ENCODE results near the gene TWNK.
"Not testable (repeated sequence)": the region's sequence is repeated elsewhere in the genome, so short reads cannot be mapped to it uniquely, and the experiment has no call there.

TWNK gene

GRCh38 chr10:100975397-100975796, 11.9 kb upstream of the TWNK start:
- DNase-seq = not testable (repeated sequence)

GRCh38 chr10:100976906-100977305, 10.4 kb upstream of the TWNK start:
- no peak for DNase-seq

- DNase-seq = no peak
These were observed 9.9 kb upstream of the TWNK start for GRCh38 chr10:100977436-100977835.

- DNase-seq = no peak
These were observed 9.0 kb upstream of the TWNK start for GRCh38 chr10:100978121-100978900.

GRCh38 chr10:100978901-100979195, 8.5 kb upstream of the TWNK start:
- no peak for DNase-seq

- no peak for DNase-seq
These were observed 7.5 kb upstream of the TWNK start for GRCh38 chr10:100979791-100980272.

GRCh38 chr10:100980311-100980710, 7.0 kb upstream of the TWNK start:
- DNase-seq = no peak

- DNase-seq = no peak
These were observed 6.6 kb upstream of the TWNK start for GRCh38 chr10:100980711-100981110.

GRCh38 chr10:100981178-100981772, 6.1 kb upstream of the TWNK start:
- no peak for DNase-seq

- DNase-seq = no peak
These were observed 4.2 kb upstream of the TWNK start for GRCh38 chr10:100982916-100983830.

GRCh38 chr10:100983868-100984671, 3.3 kb upstream of the TWNK start:
- DNase-seq = no peak

- DNase-seq = no peak
These were observed 2.6 kb upstream of the TWNK start for GRCh38 chr10:100984672-100985177.

- no peak for DNase-seq
These were observed 2.0 kb upstream of the TWNK start for GRCh38 chr10:100985336-100985735.

GRCh38 chr10:100986623-100986951, 756 bp upstream of the TWNK start:
- DNase-seq = no peak

- DNase-seq = no peak
These were observed 324 bp downstream of the TWNK start for GRCh38 chr10:100987685-100988049.

GRCh38 chr10:100988166-100988565, 823 bp downstream of the TWNK start:
- DNase-seq = no peak

- DNase-seq = no peak
These were observed 1.7 kb downstream of the TWNK start for GRCh38 chr10:100989088-100989487.

- DNase-seq = peak in 1 of 2 donors; percentile 15
These were observed 6.8 kb downstream of the TWNK start for GRCh38 chr10:100993986-100994708.

GRCh38 chr10:100995181-100995580, 7.8 kb downstream of the TWNK start:
- DNase-seq = no peak

GRCh38 chr10:100996678-100997359, 9.5 kb downstream of the TWNK start:
- no peak for DNase-seq

Data from inflammatory macrophage (primary cell).